ENCODE results near the gene INPP5A.

The INPP5A gene

DNA sequence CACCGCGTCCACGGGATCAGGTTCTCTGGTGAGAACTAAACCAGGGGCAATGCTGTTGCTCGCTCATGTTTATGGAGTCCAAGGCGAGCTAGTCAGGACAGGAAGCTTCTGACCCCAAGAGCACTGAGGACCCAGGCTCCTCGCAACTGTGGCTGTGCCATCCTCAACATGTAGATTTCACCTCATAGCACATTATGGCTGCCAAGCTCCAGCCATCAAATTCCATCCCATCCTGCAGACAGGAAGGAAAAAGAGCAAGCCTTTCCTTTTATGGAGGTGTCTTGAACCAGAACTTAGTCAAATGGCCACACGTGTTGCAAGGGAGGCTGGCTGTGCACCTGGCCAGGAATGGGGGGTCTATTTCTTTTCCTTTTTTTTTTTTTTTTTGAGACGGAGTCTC lies 264.5 kb downstream of the INPP5A start:
- no peak for ATAC-seq

DNA sequence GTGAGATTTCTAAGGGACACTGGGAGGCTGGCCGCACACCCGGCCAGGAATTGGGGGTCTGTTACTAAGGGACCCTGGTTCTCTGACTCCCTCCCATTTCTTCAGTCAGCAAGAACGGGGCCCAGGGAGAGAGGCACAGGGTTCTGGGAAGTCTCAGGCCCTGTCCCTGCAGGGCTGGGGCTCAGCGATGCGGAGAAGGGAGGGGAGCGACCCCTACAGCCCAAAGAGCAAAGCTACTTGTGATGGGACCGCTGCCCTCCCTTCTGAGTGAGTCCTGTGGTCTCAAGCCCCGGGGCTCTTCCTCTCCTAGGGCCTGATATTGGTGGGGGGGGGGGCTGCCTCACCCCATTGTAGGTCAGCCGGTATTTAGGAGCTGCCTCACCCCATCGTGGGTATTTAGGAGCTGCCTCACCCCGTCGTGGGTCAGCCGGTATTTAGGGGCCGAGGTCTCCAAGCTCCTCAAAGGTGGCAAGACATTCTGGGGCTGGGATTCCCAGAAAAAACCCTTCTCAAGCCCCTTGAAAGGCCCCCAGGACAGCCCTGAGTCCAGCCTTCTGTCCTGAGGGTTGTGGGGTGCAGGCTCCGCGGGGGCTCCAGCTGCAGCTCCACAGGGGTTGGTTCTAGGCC lies 265.2 kb downstream of the INPP5A start:
- ATAC-seq: no peak
- no peak for TF ChIP-seq SNAI2 (CRISPR knock-in tag; IDR thresholded peaks at IDR 0.05)

More for the DNA sequence above, 264.5 kb downstream of the INPP5A start:
- TF ChIP-seq ZC3H10 (CRISPR knock-in tag; IDR thresholded peaks at IDR 0.05) (no peak), ARNTL (CRISPR knock-in tag; IDR thresholded peaks at IDR 0.05; ENCODE audit: borderline replicate concordance, low read depth) (no peak), CSDC2 (CRISPR knock-in tag; IDR thresholded peaks at IDR 0.05) (no peak), ZNF8 (CRISPR knock-in tag; IDR thresholded peaks at IDR 0.05) (no peak), SNAI2 (CRISPR knock-in tag; IDR thresholded peaks at IDR 0.05) (no peak), ESRRG (CRISPR knock-in tag; IDR thresholded peaks at IDR 0.05) (no peak), OSR1 (CRISPR knock-in tag; IDR thresholded peaks at IDR 0.05) (no peak), ZNF70 (CRISPR knock-in tag; IDR thresholded peaks at IDR 0.05) (no peak), RARB (CRISPR knock-in tag; IDR thresholded peaks at IDR 0.05) (no peak), TOX (CRISPR knock-in tag; IDR thresholded peaks at IDR 0.05; ENCODE audit: borderline replicate concordance) (no peak), ZFP30 (CRISPR knock-in tag; IDR thresholded peaks at IDR 0.05) (no peak), GLIS3 (CRISPR knock-in tag; IDR thresholded peaks at IDR 0.05) (no peak)
- TF ChIP-seq, protein P1, sequence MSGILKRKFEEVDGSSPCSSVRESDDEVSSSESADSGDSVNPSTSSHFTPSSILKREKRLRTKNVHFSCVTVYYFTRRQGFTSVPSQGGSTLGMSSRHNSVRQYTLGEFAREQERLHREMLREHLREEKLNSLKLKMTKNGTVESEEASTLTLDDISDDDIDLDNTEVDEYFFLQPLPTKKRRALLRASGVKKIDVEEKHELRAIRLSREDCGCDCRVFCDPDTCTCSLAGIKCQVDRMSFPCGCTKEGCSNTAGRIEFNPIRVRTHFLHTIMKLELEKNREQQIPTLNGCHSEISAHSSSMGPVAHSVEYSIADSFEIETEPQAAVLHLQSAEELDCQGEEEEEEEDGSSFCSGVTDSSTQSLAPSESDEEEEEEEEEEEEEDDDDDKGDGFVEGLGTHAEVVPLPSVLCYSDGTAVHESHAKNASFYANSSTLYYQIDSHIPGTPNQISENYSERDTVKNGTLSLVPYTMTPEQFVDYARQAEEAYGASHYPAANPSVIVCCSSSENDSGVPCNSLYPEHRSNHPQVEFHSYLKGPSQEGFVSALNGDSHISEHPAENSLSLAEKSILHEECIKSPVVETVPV (CRISPR knock-in tag; IDR thresholded peaks at IDR 0.05): no peak
- TF ChIP-seq, protein P2, sequence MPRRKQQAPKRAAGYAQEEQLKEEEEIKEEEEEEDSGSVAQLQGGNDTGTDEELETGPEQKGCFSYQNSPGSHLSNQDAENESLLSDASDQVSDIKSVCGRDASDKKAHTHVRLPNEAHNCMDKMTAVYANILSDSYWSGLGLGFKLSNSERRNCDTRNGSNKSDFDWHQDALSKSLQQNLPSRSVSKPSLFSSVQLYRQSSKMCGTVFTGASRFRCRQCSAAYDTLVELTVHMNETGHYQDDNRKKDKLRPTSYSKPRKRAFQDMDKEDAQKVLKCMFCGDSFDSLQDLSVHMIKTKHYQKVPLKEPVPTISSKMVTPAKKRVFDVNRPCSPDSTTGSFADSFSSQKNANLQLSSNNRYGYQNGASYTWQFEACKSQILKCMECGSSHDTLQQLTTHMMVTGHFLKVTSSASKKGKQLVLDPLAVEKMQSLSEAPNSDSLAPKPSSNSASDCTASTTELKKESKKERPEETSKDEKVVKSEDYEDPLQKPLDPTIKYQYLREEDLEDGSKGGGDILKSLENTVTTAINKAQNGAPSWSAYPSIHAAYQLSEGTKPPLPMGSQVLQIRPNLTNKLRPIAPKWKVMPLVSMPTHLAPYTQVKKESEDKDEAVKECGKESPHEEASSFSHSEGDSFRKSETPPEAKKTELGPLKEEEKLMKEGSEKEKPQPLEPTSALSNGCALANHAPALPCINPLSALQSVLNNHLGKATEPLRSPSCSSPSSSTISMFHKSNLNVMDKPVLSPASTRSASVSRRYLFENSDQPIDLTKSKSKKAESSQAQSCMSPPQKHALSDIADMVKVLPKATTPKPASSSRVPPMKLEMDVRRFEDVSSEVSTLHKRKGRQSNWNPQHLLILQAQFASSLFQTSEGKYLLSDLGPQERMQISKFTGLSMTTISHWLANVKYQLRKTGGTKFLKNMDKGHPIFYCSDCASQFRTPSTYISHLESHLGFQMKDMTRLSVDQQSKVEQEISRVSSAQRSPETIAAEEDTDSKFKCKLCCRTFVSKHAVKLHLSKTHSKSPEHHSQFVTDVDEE (CRISPR knock-in tag; IDR thresholded peaks at IDR 0.05): no peak

DNA sequence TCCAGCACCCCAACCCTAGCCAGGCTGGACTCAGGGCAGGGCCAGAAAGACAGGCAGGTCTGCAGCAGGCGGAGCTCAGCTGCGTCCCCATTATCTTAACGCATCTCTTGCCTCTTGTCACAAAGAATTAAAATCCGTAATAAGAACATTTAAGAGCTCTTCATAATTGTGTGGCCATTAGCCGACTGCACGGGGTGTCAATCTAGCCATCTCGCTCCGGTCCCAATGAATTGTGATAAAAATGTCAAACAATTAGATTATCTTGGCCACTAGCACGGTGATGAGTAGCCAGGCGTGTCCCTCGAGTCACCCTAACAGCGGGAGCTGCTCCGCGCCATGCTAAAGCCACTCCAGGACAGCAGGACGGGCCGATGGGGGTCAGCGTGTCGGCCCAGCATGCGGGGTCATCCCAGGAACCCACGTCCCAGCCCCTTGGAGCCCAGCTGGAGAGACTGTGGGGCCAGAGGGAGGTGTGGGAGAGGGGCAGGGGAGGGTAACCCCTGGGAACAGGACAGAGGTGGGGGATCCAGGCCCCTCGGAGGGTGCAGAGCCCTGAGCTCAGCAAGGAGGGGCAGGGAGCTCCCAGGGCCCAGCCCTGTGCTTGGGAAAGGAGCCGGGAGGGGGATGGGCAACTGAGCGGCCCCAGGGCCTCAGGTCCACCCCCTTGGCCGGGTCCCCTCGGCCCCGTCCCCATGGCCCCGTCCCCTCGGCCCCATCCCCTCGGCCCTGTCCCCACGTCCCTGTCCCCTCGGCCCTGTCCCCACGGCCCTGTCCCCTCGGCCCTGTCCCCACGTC lies 266.0 kb downstream of the INPP5A start:
- no peak for ATAC-seq
- TF ChIP-seq, protein P1 (CRISPR knock-in tag; IDR thresholded peaks at IDR 0.05): no peak
- TF ChIP-seq, protein P3, sequence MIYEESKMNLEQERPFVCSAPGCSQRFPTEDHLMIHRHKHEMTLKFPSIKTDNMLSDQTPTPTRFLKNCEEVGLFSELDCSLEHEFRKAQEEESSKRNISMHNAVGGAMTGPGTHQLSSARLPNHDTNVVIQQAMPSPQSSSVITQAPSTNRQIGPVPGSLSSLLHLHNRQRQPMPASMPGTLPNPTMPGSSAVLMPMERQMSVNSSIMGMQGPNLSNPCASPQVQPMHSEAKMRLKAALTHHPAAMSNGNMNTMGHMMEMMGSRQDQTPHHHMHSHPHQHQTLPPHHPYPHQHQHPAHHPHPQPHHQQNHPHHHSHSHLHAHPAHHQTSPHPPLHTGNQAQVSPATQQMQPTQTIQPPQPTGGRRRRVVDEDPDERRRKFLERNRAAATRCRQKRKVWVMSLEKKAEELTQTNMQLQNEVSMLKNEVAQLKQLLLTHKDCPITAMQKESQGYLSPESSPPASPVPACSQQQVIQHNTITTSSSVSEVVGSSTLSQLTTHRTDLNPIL (CRISPR knock-in tag; IDR thresholded peaks at IDR 0.05; ENCODE audit: low read depth): no peak
- TF ChIP-seq ZC3H10 (CRISPR knock-in tag; IDR thresholded peaks at IDR 0.05): no peak
- TF ChIP-seq RARB (CRISPR knock-in tag; IDR thresholded peaks at IDR 0.05): no peak
- TF ChIP-seq ARNTL (CRISPR knock-in tag; IDR thresholded peaks at IDR 0.05; ENCODE audit: borderline replicate concordance, low read depth): no peak
- TF ChIP-seq, protein P2 (CRISPR knock-in tag; IDR thresholded peaks at IDR 0.05): no peak
- TF ChIP-seq ISL1 (CRISPR knock-in tag; IDR thresholded peaks at IDR 0.05): no peak
- TF ChIP-seq ZNF8 (CRISPR knock-in tag; IDR thresholded peaks at IDR 0.05): no peak
- no peak for TF ChIP-seq ZNF70 (CRISPR knock-in tag; IDR thresholded peaks at IDR 0.05)
- no peak for TF ChIP-seq TCF4 (CRISPR knock-in tag; IDR thresholded peaks at IDR 0.05; ENCODE audit: borderline replicate concordance)
- no peak for TF ChIP-seq ZNF565 (CRISPR knock-in tag; conservative IDR thresholded peaks at IDR 0.05; ENCODE audit: low read depth)
- no peak for TF ChIP-seq ESRRG (CRISPR knock-in tag; IDR thresholded peaks at IDR 0.05)
- TF ChIP-seq ZFP3 (CRISPR knock-in tag; IDR thresholded peaks at IDR 0.05): no peak
- no peak for TF ChIP-seq TOX (CRISPR knock-in tag; IDR thresholded peaks at IDR 0.05; ENCODE audit: borderline replicate concordance)
- TF ChIP-seq, protein P4, sequence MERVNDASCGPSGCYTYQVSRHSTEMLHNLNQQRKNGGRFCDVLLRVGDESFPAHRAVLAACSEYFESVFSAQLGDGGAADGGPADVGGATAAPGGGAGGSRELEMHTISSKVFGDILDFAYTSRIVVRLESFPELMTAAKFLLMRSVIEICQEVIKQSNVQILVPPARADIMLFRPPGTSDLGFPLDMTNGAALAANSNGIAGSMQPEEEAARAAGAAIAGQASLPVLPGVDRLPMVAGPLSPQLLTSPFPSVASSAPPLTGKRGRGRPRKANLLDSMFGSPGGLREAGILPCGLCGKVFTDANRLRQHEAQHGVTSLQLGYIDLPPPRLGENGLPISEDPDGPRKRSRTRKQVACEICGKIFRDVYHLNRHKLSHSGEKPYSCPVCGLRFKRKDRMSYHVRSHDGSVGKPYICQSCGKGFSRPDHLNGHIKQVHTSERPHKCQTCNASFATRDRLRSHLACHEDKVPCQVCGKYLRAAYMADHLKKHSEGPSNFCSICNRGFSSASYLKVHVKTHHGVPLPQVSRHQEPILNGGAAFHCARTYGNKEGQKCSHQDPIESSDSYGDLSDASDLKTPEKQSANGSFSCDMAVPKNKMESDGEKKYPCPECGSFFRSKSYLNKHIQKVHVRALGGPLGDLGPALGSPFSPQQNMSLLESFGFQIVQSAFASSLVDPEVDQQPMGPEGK (CRISPR knock-in tag; IDR thresholded peaks at IDR 0.05; ENCODE audit: borderline replicate concordance): no peak
- no peak for TF ChIP-seq GLIS3 (CRISPR knock-in tag; IDR thresholded peaks at IDR 0.05)
- TF ChIP-seq, protein P5, sequence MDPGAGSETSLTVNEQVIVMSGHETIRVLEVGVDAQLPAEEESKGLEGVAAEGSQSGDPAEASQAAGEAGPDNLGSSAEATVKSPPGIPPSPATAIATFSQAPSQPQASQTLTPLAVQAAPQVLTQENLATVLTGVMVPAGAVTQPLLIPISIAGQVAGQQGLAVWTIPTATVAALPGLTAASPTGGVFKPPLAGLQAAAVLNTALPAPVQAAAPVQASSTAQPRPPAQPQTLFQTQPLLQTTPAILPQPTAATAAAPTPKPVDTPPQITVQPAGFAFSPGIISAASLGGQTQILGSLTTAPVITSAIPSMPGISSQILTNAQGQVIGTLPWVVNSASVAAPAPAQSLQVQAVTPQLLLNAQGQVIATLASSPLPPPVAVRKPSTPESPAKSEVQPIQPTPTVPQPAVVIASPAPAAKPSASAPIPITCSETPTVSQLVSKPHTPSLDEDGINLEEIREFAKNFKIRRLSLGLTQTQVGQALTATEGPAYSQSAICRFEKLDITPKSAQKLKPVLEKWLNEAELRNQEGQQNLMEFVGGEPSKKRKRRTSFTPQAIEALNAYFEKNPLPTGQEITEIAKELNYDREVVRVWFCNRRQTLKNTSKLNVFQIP (CRISPR knock-in tag; IDR thresholded peaks at IDR 0.05; ENCODE audit: borderline replicate concordance, low read depth): no peak
- no peak for TF ChIP-seq SNAI2 (CRISPR knock-in tag; IDR thresholded peaks at IDR 0.05)
- no peak for TF ChIP-seq OSR1 (CRISPR knock-in tag; IDR thresholded peaks at IDR 0.05)
- no peak for TF ChIP-seq PPARA (CRISPR knock-in tag; IDR thresholded peaks at IDR 0.05; ENCODE audit: borderline replicate concordance)

All from SK-N-SH treated with all-trans-retinoic acid at 6 μM for 48 hours (cell line).